AG09319 (cell line): Measurements from ENCODE around the gene HIPK2.

Experiments used
- DNase-seq: peaks from one replicate; pipeline ENCODE4 v3.0.0-alpha.2; 2010; ENCODE audit warnings: low read depth; ENCODE audit errors: extremely low read depth
- TF ChIP-seq, protein P1 (sequence below): IDR thresholded peaks from 2 replicates; pipeline ENCODE4 v1.5.1; 2011; ENCODE audit warnings: low read depth, mild to moderate bottlenecking, inconsistent platforms, low read length, moderate library complexity

Gene HIPK2

DNA sequence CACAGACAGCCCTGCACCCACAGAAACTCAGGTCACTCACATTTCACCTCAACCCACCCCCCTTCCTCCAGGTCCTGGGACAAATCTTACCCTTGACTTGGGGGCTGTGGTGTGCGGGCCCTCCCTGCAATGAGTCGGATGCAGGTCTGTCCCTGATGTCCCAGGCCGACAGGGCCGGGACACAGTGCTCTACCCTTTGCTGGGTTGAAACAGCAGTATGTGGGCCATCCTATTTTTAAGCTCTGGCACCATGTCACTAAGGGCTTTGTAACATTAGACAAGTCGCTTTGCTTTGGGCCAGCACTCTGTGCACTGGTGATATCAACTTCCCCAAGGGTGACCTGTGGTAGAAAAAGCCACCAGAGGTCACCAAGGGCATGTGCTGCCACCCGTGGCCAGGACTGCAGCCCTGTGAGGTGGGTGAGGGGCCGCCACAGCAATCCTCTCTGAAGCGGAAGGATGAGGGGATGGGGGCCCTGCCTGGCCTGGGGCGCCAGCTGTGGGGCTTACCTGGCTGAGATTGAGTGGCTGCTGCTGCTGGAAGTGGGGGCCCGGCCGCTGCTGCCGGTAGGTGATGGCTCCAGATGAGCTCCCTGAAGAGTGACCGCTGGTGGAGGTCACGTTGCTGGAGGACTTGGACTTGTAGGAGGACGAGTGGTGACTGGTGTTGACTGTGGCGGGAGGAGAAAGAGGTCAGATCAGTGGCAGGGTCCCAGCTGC is 203.0 kb downstream of the HIPK2 start:
- TF ChIP-seq, protein P1, sequence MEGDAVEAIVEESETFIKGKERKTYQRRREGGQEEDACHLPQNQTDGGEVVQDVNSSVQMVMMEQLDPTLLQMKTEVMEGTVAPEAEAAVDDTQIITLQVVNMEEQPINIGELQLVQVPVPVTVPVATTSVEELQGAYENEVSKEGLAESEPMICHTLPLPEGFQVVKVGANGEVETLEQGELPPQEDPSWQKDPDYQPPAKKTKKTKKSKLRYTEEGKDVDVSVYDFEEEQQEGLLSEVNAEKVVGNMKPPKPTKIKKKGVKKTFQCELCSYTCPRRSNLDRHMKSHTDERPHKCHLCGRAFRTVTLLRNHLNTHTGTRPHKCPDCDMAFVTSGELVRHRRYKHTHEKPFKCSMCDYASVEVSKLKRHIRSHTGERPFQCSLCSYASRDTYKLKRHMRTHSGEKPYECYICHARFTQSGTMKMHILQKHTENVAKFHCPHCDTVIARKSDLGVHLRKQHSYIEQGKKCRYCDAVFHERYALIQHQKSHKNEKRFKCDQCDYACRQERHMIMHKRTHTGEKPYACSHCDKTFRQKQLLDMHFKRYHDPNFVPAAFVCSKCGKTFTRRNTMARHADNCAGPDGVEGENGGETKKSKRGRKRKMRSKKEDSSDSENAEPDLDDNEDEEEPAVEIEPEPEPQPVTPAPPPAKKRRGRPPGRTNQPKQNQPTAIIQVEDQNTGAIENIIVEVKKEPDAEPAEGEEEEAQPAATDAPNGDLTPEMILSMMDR: no peak
- no peak for DNase-seq

DNA sequence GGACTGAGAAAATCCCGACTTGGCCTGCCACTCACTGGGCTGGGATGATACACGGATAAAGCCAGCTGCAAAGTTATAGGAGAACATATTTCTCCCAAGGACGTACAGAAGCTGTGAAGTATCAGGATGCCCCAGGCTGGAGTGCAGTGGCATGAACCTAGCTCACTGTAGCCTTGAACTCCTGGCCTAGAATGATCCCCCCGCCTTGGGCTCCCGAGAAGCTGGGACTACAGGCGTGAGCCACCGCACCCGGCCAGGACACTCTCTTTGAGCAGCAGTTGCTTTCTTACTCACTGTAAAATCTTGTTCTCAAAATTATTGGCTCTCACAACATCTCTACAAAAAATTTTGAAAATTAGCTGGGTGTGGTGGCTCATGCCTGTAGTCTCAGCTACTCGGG is 203.9 kb downstream of the HIPK2 start:
- TF ChIP-seq, protein P1: no peak
- DNase-seq: no peak

DNA sequence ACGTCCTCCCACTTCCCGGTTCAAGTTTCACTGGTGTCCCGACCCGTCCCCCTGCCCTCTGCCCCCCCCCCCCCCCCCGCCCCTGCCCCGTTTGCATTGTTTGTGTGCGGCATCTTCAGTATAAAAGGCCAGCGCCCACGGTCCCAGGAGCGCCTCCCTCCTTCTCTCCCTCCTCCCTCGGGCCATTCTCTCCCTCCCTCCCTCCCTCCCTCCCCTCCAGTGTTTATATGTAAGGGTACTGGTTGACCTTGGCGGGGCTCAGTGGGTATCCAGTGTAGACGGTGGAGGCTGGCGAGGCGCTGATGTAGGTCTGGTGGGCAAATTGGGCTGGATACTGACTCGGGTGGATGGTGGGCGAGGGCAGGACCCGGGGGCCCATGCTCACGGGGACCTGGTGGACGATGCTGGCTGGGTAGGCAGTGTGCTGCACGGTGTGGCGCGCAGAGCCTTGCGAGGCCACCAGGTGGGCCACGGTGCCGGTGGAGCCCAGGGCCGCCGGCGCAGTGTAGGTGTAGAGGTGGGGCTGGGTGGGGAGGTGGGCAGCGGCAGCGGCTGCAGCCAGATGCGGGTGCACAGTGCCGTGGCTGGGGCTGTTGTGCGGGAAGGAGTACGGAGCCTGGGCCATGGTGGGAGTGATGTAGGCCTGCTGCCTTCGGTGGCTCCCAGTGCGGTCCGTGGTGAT is 205.0 kb downstream of the HIPK2 start:
- TF ChIP-seq, protein P1: no peak
- DNase-seq: no peak

- TF ChIP-seq, protein P1: no peak
- no peak for DNase-seq
Observed at GRCh38 chr7:139572071-139572470, 205.7 kb downstream of the HIPK2 start.

DNA sequence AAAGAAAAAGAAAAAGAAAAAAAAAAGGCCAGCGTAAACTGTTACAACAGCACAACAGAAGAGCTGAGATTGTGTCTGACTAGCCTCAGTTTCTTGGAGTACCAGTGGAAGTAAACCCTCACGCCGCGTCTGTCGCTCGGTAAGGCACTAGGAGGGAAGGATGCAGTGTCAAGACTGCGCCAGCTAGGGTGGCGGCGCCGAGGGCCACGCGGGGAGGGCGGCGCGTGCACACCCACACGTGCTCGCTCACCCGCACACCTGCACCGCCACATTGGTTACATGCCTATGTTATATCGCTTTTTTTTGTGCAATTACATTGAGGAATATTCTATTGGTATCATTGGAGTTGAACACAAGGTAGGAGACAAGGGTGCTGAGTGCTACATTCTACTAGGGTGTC is 206.1 kb downstream of the HIPK2 start:
- TF ChIP-seq, protein P1: no peak

GRCh38 chr7:139571190-139571589 is 206.6 kb downstream of the HIPK2 start:
- TF ChIP-seq, protein P1: no peak
- DNase-seq: no peak

More for the DNA sequence above, 206.1 kb downstream of the HIPK2 start:
- DNase-seq: no peak

DNA sequence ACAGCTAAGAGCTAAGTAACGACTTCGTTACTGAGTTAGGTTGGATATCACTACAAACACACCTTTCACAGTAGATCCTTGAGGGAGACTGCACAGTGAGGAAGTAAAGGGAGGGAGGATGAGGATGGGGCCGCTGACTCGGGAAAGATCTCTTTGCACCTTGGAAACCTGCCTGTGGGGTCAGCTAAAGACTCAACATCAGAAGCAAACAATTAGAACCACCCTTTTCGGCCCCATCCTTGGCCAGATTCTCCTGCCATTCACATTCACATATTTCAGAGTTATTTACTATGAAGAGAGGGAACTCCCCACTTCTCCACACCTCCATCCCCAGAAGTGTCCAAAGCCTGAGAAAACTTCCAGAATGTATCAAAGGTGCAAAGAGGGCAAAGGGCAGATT is 207.2 kb downstream of the HIPK2 start:
- TF ChIP-seq, protein P1: no peak
- DNase-seq: no peak
